HCT116 (cell line): Measurements from ENCODE around the gene NAA80.

Source experiments
- EZH2 ChIP-seq: fragments of 200-600 bp; sonication (generic); IDR thresholded peaks from 2 replicates; pipeline ENCODE4 v1.6.1; 2017; ENCODE audit warnings: antibody characterized with exemption, mixed run types
- JUND ChIP-seq: IDR thresholded peaks from 2 replicates; pipeline ENCODE4 v1.6.1; 2012
- POLR2A ChIP-seq: IDR thresholded peaks from 2 replicates; pipeline ENCODE4 v1.7.0; 2011; ENCODE audit warnings: borderline replicate concordance; ENCODE audit not compliant: insufficient read depth, insufficient read length; ENCODE audit errors: extremely low read depth
- SIN3A ChIP-seq: IDR thresholded peaks from 2 replicates; pipeline ENCODE4 v1.6.1; 2012; ENCODE audit warnings: low read depth
- TCF7L2 ChIP-seq: IDR thresholded peaks from 2 replicates; pipeline ENCODE4 v1.7.0; 2011; ENCODE audit warnings: borderline replicate concordance, inconsistent platforms; ENCODE audit not compliant: insufficient read depth, insufficient read length; ENCODE audit errors: extremely low read depth
- TF ChIP-seq, protein P1 (sequence below): IDR thresholded peaks from 2 replicates; pipeline ENCODE4 v1.6.1; 2012; ENCODE audit warnings: low read depth
- TF ChIP-seq, protein P2 (sequence below), 3 experiments: fragments of 200-600 bp in 1 of 3; sonication (generic) in 1 of 3; IDR thresholded peaks in 2 of 3; conservative IDR thresholded peaks in 1 of 3; 2 replicates each; pipeline ENCODE4 v1.5.1; 2012 to 2017; ENCODE audit warnings: low read depth in 2 of 3, low read length in 2 of 3, antibody characterized with exemption in 1 of 3, borderline replicate concordance in 1 of 3, control low read depth in 1 of 3, mild to moderate bottlenecking in 1 of 3, mixed read lengths in 1 of 3, mixed run types in 1 of 3, moderate library complexity in 1 of 3; ENCODE audit not compliant: insufficient read depth in 1 of 3

DNA sequence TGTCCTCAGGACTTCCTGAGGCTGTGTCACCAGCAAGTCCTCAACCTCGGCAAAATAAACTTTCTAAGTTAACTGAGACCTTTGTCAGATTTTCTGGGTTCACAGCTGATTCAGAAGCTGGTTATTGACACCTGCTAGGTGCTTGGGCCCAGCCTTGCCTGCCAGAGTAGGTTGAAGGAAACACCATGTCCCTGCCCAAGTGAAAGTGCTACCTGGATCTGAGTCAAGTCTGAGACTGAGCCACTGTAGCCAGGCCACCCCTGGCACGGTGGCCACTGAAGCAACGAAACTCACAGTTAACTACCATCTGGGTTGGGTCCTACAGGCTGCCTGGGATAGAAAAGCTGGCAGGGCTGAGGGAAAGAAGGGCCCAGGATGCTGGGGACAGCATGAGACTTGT lies 15.1 kb upstream of the NAA80 start:
- no peak for TF ChIP-seq EZH2
- no peak for TF ChIP-seq POLR2A
- TF ChIP-seq, protein P1, sequence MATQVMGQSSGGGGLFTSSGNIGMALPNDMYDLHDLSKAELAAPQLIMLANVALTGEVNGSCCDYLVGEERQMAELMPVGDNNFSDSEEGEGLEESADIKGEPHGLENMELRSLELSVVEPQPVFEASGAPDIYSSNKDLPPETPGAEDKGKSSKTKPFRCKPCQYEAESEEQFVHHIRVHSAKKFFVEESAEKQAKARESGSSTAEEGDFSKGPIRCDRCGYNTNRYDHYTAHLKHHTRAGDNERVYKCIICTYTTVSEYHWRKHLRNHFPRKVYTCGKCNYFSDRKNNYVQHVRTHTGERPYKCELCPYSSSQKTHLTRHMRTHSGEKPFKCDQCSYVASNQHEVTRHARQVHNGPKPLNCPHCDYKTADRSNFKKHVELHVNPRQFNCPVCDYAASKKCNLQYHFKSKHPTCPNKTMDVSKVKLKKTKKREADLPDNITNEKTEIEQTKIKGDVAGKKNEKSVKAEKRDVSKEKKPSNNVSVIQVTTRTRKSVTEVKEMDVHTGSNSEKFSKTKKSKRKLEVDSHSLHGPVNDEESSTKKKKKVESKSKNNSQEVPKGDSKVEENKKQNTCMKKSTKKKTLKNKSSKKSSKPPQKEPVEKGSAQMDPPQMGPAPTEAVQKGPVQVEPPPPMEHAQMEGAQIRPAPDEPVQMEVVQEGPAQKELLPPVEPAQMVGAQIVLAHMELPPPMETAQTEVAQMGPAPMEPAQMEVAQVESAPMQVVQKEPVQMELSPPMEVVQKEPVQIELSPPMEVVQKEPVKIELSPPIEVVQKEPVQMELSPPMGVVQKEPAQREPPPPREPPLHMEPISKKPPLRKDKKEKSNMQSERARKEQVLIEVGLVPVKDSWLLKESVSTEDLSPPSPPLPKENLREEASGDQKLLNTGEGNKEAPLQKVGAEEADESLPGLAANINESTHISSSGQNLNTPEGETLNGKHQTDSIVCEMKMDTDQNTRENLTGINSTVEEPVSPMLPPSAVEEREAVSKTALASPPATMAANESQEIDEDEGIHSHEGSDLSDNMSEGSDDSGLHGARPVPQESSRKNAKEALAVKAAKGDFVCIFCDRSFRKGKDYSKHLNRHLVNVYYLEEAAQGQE = no peak
- TF ChIP-seq, protein P2, sequence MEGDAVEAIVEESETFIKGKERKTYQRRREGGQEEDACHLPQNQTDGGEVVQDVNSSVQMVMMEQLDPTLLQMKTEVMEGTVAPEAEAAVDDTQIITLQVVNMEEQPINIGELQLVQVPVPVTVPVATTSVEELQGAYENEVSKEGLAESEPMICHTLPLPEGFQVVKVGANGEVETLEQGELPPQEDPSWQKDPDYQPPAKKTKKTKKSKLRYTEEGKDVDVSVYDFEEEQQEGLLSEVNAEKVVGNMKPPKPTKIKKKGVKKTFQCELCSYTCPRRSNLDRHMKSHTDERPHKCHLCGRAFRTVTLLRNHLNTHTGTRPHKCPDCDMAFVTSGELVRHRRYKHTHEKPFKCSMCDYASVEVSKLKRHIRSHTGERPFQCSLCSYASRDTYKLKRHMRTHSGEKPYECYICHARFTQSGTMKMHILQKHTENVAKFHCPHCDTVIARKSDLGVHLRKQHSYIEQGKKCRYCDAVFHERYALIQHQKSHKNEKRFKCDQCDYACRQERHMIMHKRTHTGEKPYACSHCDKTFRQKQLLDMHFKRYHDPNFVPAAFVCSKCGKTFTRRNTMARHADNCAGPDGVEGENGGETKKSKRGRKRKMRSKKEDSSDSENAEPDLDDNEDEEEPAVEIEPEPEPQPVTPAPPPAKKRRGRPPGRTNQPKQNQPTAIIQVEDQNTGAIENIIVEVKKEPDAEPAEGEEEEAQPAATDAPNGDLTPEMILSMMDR (IDR thresholded peaks at IDR 0.05 in 2 of 3, conservative IDR thresholded peaks at IDR 0.05 in 1 of 3; ENCODE audit: borderline replicate concordance in 1 of 3, insufficient read depth in 1 of 3, low read depth in 2 of 3, low read length in 2 of 3) = no peak
- TF ChIP-seq JUND = no peak
- no peak for TF ChIP-seq TCF7L2
- no peak for TF ChIP-seq SIN3A
